T-helper 17 cell (primary cell): Measurements from ENCODE around the gene ACOT6. TPM values are rescaled to one million over a fixed set of nuclear protein-coding genes. Genes with fewer than 3 reads are reported as not detected.
"Not testable (repeated sequence)": the region's sequence is repeated elsewhere in the genome, so short reads cannot be mapped to it uniquely, and the experiment has no call there.

ENCODE experiments used
- ATAC-seq: fragments of 150-1000 bp; cut with Tn5 transposase; 2 replicates; pipeline ENCODE4 v1.10.0; 2021; ENCODE audit warnings: mild to moderate bottlenecking, moderate library complexity
- DNase-seq, 3 donors: peaks; one replicate each; pipeline versions ENCODE4 v3.0.0 to v3.0.0-alpha.2; 2020 to 2021
- H3K9me3 ChIP-seq: one replicate; pipeline ENCODE4 v1.7.0; 2013; ENCODE audit warnings: low read length, mild to moderate bottlenecking; ENCODE audit not compliant: control insufficient read depth, poor library complexity, severe bottlenecking
- H3K27ac Mint-ChIP-seq: one replicate; pipeline ENCODE4 v1.8.0; 2022; ENCODE audit warnings: mild to moderate bottlenecking, moderate library complexity, mixed read lengths
- H3K27me3 Mint-ChIP-seq: one replicate; pipeline ENCODE4 v1.8.0; 2022; ENCODE audit warnings: mixed read lengths
- H3K36me3 Mint-ChIP-seq: one replicate; pipeline ENCODE4 v1.8.0; 2022; ENCODE audit warnings: low read depth, mixed read lengths
- H3K4me1 Mint-ChIP-seq: one replicate; pipeline ENCODE4 v1.8.0; 2022; ENCODE audit warnings: mild to moderate bottlenecking, mixed read lengths
- H3K4me3 Mint-ChIP-seq: one replicate; pipeline ENCODE4 v1.8.0; 2022; ENCODE audit warnings: mild to moderate bottlenecking, moderate library complexity, mixed read lengths
- total RNA-seq, 4 donors: library from RNA in 2 of 4; stranded (reverse) in 2 of 4; gene quantifications; one replicate each; pipeline ENCODE4 v1.2.3 and lab custom pipeline; 2022 to 2026

ACOT6 gene
- total RNA-seq, 2 donors from 2014 or later, result not detected

- DNase-seq (no peak), ATAC-seq (no peak)
- Mint-ChIP-seq H3K27ac (no peak overlapping the region), H3K36me3 (peaks cover 2% of the 10 kb centered on the region), H3K4me3 (no peak overlapping the region), H3K27me3 (no peaks in the 10 kb centered on the region), H3K4me1 (peaks cover 17% of the 10 kb centered on the region)
- H3K9me3 ChIP-seq, result no peaks in the 10 kb centered on the region
Observed at GRCh38 chr14:73640796-73641365, 28.6 kb downstream of the ACOT6 start.

- ATAC-seq, result peak; percentile 100
- Mint-ChIP-seq H3K4me3 (peak within 1 kb of the TSS; percentile 100), H3K27me3 (no peaks in the 10 kb centered on the region), H3K36me3 (peaks cover 2% of the 10 kb centered on the region), H3K4me1 (peaks cover 14% of the 10 kb centered on the region), H3K27ac (peak within 1 kb of the TSS; percentile 99)
- DNase-seq, result peak; percentile 85 to 87 (median 85)
- no peaks in the 10 kb centered on the region for H3K9me3 ChIP-seq
Observed at GRCh38 chr14:73644531-73645247, 32.4 kb downstream of the ACOT6 start, which contains the start of gene DNAL1. Gene DNAL1 (plus strand): TSS chr14:73644986. CDS start chr14:73645040, 54 bp downstream.

GRCh38 chr14:73645248-73645610, 32.9 kb downstream of the ACOT6 start:
- DNase-seq, result no peak
- Mint-ChIP-seq H3K27me3 (no peaks in the 10 kb centered on the region), H3K4me3 (peak overlapping the region; percentile 100), H3K27ac (peak overlapping the region; percentile 99), H3K4me1 (peaks cover 14% of the 10 kb centered on the region), H3K36me3 (peaks cover 2% of the 10 kb centered on the region)
- ATAC-seq, result no peak
- H3K9me3 ChIP-seq, result no peaks in the 10 kb centered on the region

- no peaks in the 10 kb centered on the region for H3K9me3 ChIP-seq
- no peak overlapping the region for H3K27ac Mint-ChIP-seq
- H3K27me3 Mint-ChIP-seq, result no peaks in the 10 kb centered on the region
- DNase-seq (no peak), ATAC-seq (no peak)
- no peak overlapping the region for H3K4me3 Mint-ChIP-seq
- peaks cover 2% of the 10 kb centered on the region for H3K4me1 Mint-ChIP-seq
- H3K36me3 Mint-ChIP-seq, result peaks cover 6% of the 10 kb centered on the region
Observed at GRCh38 chr14:73651005-73651404, 38.7 kb downstream of the ACOT6 start.

- Mint-ChIP-seq H3K4me3 (no peak overlapping the region), H3K36me3 (peaks cover 6% of the 10 kb centered on the region), H3K27me3 (no peaks in the 10 kb centered on the region), H3K27ac (no peak overlapping the region), H3K4me1 (peaks cover 2% of the 10 kb centered on the region)
- ATAC-seq (no peak), DNase-seq (no peak)
- H3K9me3 ChIP-seq, result no peaks in the 10 kb centered on the region
Observed at GRCh38 chr14:73655851-73656250, 43.5 kb downstream of the ACOT6 start.

GRCh38 chr14:73659202-73659601, 46.9 kb downstream of the ACOT6 start:
- H3K4me1 Mint-ChIP-seq, H3K36me3 Mint-ChIP-seq, DNase-seq, H3K27ac Mint-ChIP-seq, H3K27me3 Mint-ChIP-seq, H3K4me3 Mint-ChIP-seq, H3K9me3 ChIP-seq, ATAC-seq: not testable (repeated sequence)

GRCh38 chr14:73660511-73660910, 48.2 kb downstream of the ACOT6 start:
- H3K36me3 Mint-ChIP-seq, result peaks cover 5% of the 10 kb centered on the region
- peaks cover 4% of the 10 kb centered on the region for H3K4me1 Mint-ChIP-seq
- no peak overlapping the region for H3K4me3 Mint-ChIP-seq
- DNase-seq (no peak), ATAC-seq (no peak)
- no peaks in the 10 kb centered on the region for H3K27me3 Mint-ChIP-seq
- no peak overlapping the region for H3K27ac Mint-ChIP-seq
- H3K9me3 ChIP-seq, result no peaks in the 10 kb centered on the region

GRCh38 chr14:73661872-73662271, 49.6 kb downstream of the ACOT6 start:
- Mint-ChIP-seq H3K27me3 (no peaks in the 10 kb centered on the region), H3K4me3 (no peak overlapping the region), H3K27ac (no peak overlapping the region), H3K36me3 (peaks cover 7% of the 10 kb centered on the region), H3K4me1 (peaks cover 4% of the 10 kb centered on the region)
- ATAC-seq (no peak), DNase-seq (no peak)
- H3K9me3 ChIP-seq, result no peaks in the 10 kb centered on the region

- no peaks in the 10 kb centered on the region for H3K9me3 ChIP-seq
- DNase-seq, result no peak
- Mint-ChIP-seq H3K4me3 (no peak overlapping the region), H3K4me1 (peaks cover 4% of the 10 kb centered on the region), H3K36me3 (peaks cover 7% of the 10 kb centered on the region), H3K27ac (no peak overlapping the region), H3K27me3 (no peaks in the 10 kb centered on the region)
- no peak for ATAC-seq
Observed at GRCh38 chr14:73662487-73662943, 50.2 kb downstream of the ACOT6 start.

- H3K36me3 Mint-ChIP-seq, result peaks cover 11% of the 10 kb centered on the region
- H3K27me3 Mint-ChIP-seq, result no peaks in the 10 kb centered on the region
- no peak for DNase-seq
- no peaks in the 10 kb centered on the region for H3K9me3 ChIP-seq
- H3K4me3 Mint-ChIP-seq, result no peak overlapping the region
- peaks cover 4% of the 10 kb centered on the region for H3K4me1 Mint-ChIP-seq
- no peak for ATAC-seq
- H3K27ac Mint-ChIP-seq, result no peak overlapping the region
Observed at GRCh38 chr14:73663548-73664212, 51.4 kb downstream of the ACOT6 start.

GRCh38 chr14:73665130-73665529, 52.8 kb downstream of the ACOT6 start:
- DNase-seq, result no peak
- H3K27ac Mint-ChIP-seq, result no peak overlapping the region

GRCh38 chr14:73666583-73666982, 54.3 kb downstream of the ACOT6 start:
- Mint-ChIP-seq H3K4me3 (no peak overlapping the region), H3K27me3 (no peaks in the 10 kb centered on the region), H3K4me1 (peaks cover 4% of the 10 kb centered on the region), H3K36me3 (peaks cover 11% of the 10 kb centered on the region), H3K27ac (no peak overlapping the region)
- ATAC-seq (no peak), DNase-seq (no peak)
- H3K9me3 ChIP-seq, result no peaks in the 10 kb centered on the region

More at GRCh38 chr14:73665130-73665529, 52.8 kb downstream of the ACOT6 start:
- no peak overlapping the region for H3K4me3 Mint-ChIP-seq
- H3K27me3 Mint-ChIP-seq, result no peaks in the 10 kb centered on the region
- peaks cover 4% of the 10 kb centered on the region for H3K4me1 Mint-ChIP-seq
- no peak for ATAC-seq
- H3K36me3 Mint-ChIP-seq, result peaks cover 11% of the 10 kb centered on the region
- no peaks in the 10 kb centered on the region for H3K9me3 ChIP-seq

- no peaks in the 10 kb centered on the region for H3K27me3 Mint-ChIP-seq
- no peak for DNase-seq
- H3K4me1 Mint-ChIP-seq, result peaks cover 2% of the 10 kb centered on the region
- peaks cover 6% of the 10 kb centered on the region for H3K36me3 Mint-ChIP-seq
- no peaks in the 10 kb centered on the region for H3K9me3 ChIP-seq
- no peak for ATAC-seq
- H3K27ac Mint-ChIP-seq, result no peak overlapping the region
- H3K4me3 Mint-ChIP-seq, result no peak overlapping the region
Observed at GRCh38 chr14:73667854-73668253, 55.5 kb downstream of the ACOT6 start.
